HPDE6-E6E7 (cell line): ENCODE measurements around the gene AMOT.

Experiments
- DNase-seq: peaks from one replicate; pipeline ENCODE4 v3.0.0; 2011; ENCODE audit warnings: missing footprints; ENCODE audit errors: extremely low spot score

AMOT gene

DNA sequence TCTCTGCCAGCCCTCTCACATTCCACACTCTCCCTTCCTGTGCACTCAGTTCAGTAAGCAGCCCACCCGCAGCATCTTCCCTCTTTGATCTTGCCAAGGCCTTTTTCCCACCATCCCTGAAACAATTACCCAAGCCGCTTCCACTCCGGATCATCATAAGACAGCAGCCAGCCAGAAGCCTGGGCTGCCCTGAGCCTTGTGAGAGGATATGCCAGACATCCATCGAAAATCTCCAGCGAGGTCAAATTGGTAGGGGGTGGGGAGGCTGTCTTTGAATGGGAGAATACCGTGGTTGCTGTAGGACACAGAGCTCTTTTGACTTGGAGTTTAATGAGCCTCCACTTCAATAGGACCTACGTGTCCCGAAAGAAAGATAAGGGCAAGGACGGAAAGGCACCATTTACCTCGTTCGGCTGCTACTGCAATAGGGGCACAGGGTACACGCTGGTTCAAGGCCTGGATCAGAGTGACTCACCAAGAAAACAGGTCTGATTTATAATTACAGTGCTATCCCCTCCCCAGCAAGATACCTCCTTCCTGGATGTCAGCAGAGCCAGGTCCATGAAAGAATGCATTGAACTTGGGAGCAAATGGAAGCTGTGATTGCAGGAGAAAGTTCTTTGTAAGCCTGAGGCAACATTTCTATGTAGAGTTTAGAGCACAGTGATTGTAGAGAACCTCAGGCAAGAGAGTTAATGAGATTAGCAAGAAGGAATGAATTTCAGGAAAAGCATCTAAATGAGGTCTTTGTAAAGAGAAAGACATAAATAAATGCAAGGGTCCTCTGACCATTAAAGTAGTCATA lies 39.5 kb downstream of the AMOT start:
- no peak for DNase-seq

DNA sequence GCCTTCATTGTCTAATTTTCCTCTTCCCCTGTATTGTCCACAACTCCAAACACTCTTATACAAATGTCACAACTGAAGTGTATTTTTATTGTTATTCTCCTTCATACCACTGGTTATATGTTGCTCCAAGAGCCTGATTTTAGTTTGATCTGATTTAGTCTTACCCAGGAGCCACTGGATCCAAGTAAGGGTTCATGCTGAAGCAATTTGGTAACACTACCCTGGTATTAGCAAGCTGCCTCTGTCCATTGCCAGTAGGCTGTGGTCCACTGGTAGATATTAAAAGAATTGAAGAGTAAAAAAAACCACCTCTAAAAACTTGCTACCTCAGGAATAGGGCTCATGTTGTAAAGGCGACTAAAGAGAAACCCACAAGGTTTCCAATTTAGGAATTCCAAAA lies 41.2 kb downstream of the AMOT start:
- DNase-seq = no peak

DNA sequence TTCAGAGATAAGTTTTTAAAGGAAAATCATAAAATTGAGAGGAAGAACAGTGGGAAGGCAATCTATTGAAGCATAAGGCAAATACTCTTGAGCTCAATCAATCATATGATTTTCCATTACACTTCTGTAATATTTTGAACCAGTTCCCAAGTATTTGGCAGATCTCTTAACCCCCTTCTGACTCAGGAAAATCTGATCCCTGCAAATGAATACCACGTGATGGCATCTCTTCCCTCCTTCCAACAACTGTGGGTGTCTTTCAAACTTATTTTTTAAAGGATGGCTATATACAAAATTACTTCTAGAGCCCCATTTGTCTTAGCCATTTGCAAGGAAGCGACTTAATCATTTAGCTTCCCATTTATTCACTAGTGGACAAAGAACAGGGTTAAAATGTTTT lies 41.9 kb downstream of the AMOT start:
- no peak for DNase-seq

DNA sequence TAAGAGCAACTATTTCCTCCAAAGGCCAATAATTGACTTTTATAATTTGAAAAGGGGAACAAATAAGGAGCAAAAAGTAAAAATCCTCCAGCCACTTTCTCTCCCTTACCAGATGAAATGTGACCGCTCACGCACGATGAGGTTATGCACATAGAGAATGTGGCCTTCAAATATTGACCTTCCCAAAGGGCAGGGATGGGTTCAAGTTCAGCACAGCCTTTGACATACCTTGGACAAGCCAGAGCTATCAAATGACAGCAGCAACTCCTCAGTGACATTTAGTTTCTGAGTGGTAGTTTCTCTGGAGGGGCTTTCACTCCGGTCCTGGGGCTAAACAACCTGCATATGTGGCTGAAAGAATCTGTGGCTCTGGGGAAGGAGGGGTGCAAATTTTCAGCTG lies 50.7 kb downstream of the AMOT start:
- DNase-seq = no peak

GRCh38 chrX:112786076-112786475 lies 54.6 kb downstream of the AMOT start:
- DNase-seq = no peak

GRCh38 chrX:112785344-112785743 lies 55.3 kb downstream of the AMOT start:
- no peak for DNase-seq

DNA sequence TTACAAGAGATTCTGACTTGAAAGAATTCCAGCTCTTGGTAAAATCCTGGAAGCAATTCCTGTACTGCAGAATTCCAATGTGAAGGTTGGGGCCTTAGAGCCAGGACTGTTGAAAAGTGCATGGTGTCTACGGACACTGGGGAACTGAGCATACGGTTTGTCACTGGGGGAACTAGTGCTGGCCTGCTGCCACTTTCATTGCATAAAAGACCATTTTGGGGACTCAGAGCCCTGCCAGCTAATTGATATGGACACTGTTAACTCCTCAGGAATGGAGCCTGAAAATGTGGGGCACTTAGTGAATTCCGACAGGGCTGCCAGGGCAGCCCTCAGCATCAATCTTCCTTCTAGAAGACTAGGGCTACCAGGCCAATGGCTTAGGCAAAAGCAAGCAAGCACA lies 55.9 kb downstream of the AMOT start:
- no peak for DNase-seq

GRCh38 chrX:112779139-112779538 lies 61.5 kb downstream of the AMOT start:
- no peak for DNase-seq

DNA sequence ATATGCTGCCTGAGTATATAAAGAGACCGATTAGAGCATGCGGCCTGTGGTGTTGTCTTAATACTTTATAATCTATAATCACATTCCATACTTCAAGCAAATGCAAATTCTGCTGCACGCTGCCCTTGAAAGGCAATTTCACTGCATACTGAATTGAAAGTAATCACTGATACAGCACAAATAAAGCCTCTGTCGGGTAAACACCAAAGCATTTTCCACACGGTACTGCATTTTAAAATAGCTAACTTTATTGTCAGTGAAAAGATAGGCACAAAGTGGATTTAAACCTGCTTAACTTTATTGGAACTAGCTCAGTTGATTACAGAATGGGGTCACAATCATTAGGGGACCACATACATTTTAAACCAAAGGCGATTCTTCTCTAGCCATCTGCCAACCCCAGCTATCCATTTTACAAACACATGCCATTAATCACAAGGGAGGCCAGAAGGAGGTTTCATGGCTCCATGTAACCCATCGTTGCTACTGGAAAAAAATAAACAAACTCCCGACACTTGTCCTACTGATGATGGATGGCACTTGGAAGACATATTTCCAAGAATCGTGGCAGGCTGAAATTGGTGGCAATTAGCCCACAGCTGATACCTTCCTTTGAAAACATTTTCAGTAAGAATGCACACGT lies 65.9 kb downstream of the AMOT start:
- DNase-seq = no peak

DNA sequence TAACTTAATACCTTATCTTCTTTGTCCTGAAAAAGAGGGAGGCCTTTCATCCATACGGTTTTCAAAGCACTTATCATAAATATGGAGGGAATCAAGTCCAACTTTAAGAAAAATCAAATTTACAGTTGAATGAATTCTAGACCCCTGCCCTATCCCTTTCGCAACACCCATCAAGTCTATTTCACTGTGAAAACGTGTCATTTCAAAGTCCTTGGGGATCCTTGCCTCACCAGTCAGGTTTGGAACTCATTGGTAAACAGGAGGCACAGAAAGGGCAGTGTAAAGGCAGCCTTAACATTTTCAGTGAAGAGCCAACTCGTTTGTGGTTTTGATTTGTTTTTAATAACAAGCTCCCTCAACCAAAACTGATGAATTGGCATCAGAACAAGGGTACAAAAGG lies 66.5 kb downstream of the AMOT start:
- no peak for DNase-seq

DNA sequence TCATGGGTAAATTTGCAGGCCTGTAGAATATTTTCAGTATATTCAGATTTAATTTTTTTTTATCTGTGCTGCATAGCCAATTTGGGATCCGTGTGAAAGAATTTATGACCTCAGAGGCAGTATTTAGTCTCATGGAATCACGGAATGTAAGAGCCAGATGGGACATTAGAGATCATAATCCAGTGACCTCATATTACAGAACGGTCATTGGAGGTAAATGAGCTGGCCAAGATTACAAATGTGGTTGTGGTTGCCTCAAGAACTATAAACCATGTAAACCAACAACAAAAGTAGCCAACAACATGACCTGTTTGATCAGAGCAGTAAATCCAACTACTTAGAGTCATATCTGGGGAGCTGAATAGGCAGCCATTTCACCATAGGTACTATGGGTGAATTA lies 71.6 kb downstream of the AMOT start:
- no peak for DNase-seq

GRCh38 chrX:112768563-112768962 lies 72.1 kb downstream of the AMOT start:
- DNase-seq = no peak

- no peak for DNase-seq
Measured at GRCh38 chrX:112766774-112767173, 73.9 kb downstream of the AMOT start.

DNA sequence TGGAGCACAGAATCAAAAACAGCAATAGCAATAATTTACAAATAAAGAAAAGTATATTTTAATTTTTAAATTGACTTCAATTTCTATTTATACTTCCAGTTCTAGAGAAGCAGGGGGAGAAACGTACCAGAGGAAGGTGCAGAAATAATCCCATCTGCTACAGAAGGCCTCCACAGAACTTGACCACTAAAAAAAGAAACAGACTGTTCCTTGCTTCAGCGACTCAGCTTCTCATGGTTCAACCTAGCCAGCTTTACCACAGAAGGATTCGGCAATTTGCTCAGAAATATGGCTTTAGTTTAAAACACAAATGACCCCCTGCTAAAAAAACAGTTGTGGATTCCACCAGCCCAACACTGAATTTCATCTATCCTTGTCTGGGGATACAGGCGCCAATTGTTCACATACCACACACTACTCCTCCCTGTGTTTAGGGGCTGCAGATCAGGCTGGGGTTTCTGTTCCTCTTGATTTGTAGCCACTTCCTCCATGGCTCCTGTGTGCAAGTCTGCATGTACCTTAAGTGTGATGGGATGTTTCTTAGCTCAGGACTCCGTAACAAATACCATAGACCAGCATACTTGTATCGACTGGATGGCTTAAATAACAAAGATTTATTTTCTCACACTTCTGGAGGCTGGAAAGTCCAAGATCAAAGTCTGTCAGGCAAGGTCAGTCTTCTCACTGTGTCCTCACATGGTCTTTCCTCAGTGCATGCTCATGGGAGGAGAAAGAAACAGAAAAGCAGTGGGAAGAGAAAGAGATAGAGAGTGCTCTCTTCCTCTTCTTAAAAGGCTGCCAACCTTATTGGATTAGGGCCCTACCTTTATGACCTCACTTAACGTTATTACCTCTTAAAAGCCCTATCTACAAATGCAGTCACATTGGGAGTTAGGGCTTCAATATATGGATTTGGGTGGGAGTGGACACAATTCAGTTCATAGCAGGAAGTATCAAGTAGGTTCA lies 79.1 kb downstream of the AMOT start:
- DNase-seq = no peak

GRCh38 chrX:112760697-112761096 lies 79.9 kb downstream of the AMOT start:
- no peak for DNase-seq

DNA sequence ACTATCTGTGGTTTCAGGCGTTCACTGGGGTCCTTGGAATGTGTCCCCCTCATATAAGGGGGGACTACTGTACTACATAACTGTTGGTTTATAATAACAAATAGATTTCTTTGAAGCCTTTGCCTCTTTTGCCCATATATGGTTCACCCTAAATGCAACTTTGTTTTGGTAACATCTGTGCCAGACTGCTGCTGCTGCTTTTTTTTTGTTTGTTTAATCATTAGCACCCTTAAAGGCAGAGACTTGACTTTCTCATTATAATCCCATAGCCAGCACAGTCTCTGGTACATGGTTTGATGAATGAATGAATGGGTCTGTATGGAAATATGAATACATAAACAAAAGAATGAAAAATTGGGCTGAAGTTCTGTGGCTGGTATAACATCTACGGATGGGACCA lies 80.7 kb downstream of the AMOT start:
- no peak for DNase-seq

GRCh38 chrX:112759512-112759911 lies 81.1 kb downstream of the AMOT start:
- no peak for DNase-seq

DNA sequence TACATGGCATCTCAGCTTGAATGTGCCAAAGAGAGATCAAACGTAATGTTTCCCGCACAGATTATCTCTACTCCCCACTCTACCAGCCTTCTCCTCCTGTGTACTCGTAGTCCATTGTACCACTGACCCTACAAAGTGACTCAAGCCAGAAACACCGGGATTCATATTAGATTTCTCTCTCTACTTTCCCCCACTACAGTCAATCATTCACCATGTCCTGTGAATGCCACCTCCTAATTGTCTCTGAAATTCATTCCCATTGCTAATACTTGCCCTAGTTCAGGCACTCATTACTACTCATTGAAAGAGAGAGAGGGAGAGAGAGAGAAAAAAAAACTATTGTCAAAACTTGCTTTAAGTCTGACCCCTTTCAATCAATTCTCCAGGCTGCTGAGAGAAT lies 82.7 kb downstream of the AMOT start:
- DNase-seq = no peak

- DNase-seq = no peak
Measured at GRCh38 chrX:112753116-112753515, 87.5 kb downstream of the AMOT start.

DNA sequence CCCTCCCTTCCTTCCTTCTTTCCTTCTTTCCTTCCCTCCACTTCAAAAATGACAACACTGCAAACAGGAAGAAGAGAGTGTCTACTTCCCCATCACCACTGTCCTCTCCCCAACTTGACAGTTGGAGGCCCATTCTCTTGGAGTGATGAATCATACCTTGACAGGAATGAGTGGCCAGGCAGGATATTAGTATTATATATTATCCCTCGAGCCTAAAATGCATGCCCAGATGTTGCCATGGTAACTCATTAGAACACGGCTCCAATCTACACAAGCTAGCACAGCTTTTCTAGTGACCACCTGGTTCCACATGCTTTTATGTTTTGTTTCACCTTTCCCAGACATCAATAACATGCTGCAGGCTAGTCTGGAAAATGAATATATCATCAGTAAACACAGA lies 89.6 kb downstream of the AMOT start:
- no peak for DNase-seq

DNA sequence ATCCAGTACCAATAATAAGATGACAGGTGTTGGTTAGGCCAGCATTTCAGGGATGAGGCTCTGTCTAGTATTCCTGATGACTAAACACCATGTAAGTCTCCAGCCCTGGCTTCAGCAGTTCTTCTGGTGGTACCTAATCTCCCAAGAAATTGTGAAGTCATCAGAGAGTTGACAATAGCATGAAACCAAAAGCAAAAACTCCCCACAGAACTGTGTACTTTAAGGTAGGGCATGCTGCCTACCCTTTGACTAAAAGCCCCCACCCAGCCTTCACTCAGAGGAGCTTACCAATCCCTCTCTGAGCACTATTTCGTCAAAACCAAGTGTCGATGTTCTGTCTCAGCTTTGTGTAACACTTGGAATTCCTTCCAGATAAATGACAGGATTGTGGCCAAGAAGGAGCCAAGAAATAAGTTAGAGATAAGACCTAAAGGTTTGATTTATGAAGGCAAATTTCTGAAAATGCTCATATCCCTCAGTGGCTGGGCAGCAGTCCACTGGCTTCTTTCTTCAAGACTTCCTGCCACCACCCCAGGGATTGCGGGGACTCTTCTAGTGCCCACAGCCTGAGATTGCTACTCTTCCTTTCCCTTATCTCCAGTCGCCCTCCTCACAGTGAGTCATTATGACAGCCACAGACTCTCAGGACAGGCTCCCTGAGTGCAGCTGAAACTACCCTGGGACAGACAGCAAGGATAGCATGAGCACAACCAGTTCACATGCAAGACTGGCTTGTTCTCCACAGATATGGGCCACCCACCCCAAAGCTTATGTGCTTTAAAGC lies 93.6 kb downstream of the AMOT start:
- DNase-seq = no peak
